Stomach (tissue), 9 donors: Measurements from ENCODE around the gene OR10A4. TPM values are rescaled to one million over a fixed set of nuclear protein-coding genes. Genes with fewer than 3 reads are reported as not detected.

Experiments used
- DNase-seq, 2 donors: peaks; one replicate each; pipeline versions ENCODE4 v3.0.0 to v3.0.0-alpha.2; 2013 to 2019
- H3K27ac ChIP-seq, 5 donors: fragments of 200-600 bp in 4 of 5; sonication (generic) in 4 of 5; one replicate each; pipeline ENCODE4 v1.5.1; 2013 to 2019; ENCODE audit warnings: mild to moderate bottlenecking in 1 of 5, moderate library complexity in 1 of 5
- H3K27me3 ChIP-seq, 3 donors: fragments of 200-600 bp; sonication (generic); one replicate each; pipeline ENCODE4 v1.5.1; 2017 to 2019; ENCODE audit warnings: mixed run types in 1 of 3
- H3K36me3 ChIP-seq, 4 donors: fragments of 200-600 bp; sonication (generic); 1 replicate in 3 of 4; 2 replicates in 1 of 4; pipeline ENCODE4 v1.5.1; 2016 to 2019
- H3K4me1 ChIP-seq, 4 donors: fragments of 200-600 bp; sonication (generic); one replicate each; pipeline ENCODE4 v1.5.1; 2016 to 2019
- H3K4me3 ChIP-seq, 4 donors: fragments of 200-600 bp; sonication (generic) in 3 of 4; one replicate each; pipeline ENCODE4 v1.5.1; 2016 to 2019; ENCODE audit warnings: mild to moderate bottlenecking in 1 of 4
- H3K9me3 ChIP-seq, 4 donors: fragments of 200-600 bp; sonication (generic); one replicate each; pipeline ENCODE4 v1.5.1; 2016 to 2019
- EP300 ChIP-seq: sonication (generic); formaldehyde crosslinking; IDR thresholded peaks from one replicate; pipeline ENCODE4 v1.6.1; 2017; ENCODE audit warnings: antibody characterized with exemption
- POLR2A ChIP-seq, 4 donors: fragments of 450-650 bp; IDR thresholded peaks; one replicate each; pipeline ENCODE4 v1.6.1; 2016; ENCODE audit warnings: antibody characterized with exemption in 4 of 4, control low read depth in 2 of 4, mild to moderate bottlenecking in 1 of 4, moderate library complexity in 1 of 4
- POLR2AphosphoS5 ChIP-seq, 3 donors: sonication (generic); formaldehyde crosslinking; IDR thresholded peaks; one replicate each; pipeline ENCODE4 v1.6.1; 2016; ENCODE audit warnings: antibody characterized with exemption in 3 of 3
- WGBS, 5 donors: extraction: QIAGEN DNeasy Blood & Tissue Kit in 3 of 5; methylation state at CpG; one replicate each; pipeline versions ENCODE4 v1.1.5 to v1.1.7; 2013 to 2018; 5-methylcytosine and 5-hydroxymethylcytosine counted together
- intact Hi-C: fragments of 100-400 bp; cut with DNase I; formaldehyde crosslinking; loops from one replicate; pipeline ENCODE4 v1.15.1; 2023; ENCODE audit warnings: low total_unique reads
- polyA plus RNA-seq, 3 donors: library from polyadenylated mRNA; stranded (reverse); fragments of 200-250 nt; gene quantifications; one replicate each; pipeline ENCODE4 v1.2.3, GENCODE V29; 2013
- total RNA-seq, 5 donors: library from RNA; depleted of rRNA; stranded (reverse); fragments of >200 nt; gene quantifications; one replicate each; pipeline versions ENCODE4 v1.1.0 to v1.2.3, GENCODE V29; 2014 to 2016
- TF ChIP-seq, protein P1 (sequence below), 7 experiments: fragments of 450-650 bp in 4 of 7; fragments of 200-600 bp in 3 of 7; sonication (generic) in 3 of 7; IDR thresholded peaks; one replicate each; pipeline ENCODE4 v1.5.1; 2016 to 2019; ENCODE audit warnings: antibody characterized with exemption in 7 of 7, control low read depth in 2 of 7, mild to moderate bottlenecking in 1 of 7
- donor health status: healthy with polysubstance abuse.
- donor health status: Bipolar disorder and iron deficiency.
- donor health status: healthy.

The OR10A4 gene
- total and polyA plus RNA-seq, 8 donors, result not detected

DNA sequence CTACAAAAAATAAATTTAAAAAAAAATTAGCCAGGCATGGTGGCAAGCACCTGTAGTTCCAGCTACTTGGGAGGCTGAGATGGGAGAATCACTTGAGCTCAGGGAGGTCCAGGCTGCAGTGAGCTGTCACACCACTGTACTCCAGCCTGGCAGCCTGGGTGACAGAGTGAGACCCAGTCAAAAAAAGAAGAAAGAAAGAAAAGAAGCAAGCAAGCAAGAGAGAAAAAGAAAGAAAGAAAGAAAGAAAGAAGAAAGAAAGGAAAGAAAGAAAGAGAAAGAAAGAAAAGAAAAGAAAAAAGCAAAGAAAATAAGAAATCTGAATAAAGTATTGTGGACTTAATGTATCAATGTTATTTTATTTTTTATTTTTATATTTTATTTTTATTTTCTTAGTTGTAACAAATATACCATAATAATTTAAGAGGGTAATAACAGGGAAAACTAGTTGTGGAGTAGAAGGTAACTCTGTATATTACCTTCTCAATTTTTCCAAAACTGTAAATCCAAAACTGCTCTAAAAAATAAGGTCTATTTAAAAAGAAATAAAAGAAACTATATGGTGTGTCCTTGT, 48.7 kb downstream of the OR10A4 start:
- peaks cover 0 to 17% (median 14%) of the 10 kb centered on the region in 4 donors for H3K4me1 ChIP-seq
- H3K4me3 ChIP-seq, result no peak overlapping the region
- H3K27ac ChIP-seq, result no peak overlapping the region
- H3K36me3 ChIP-seq, result no peaks in the 10 kb centered on the region
- peaks cover 0 to 22% (median 7%) of the 10 kb centered on the region in 3 donors for H3K27me3 ChIP-seq
- intact Hi-C loops, result no loop called here
- TF ChIP-seq POLR2AphosphoS5 (IDR thresholded peaks at IDR 0.05) (no peak), POLR2A (IDR thresholded peaks at IDR 0.05) (no peak), EP300 (no peak)
- TF ChIP-seq, protein P1, sequence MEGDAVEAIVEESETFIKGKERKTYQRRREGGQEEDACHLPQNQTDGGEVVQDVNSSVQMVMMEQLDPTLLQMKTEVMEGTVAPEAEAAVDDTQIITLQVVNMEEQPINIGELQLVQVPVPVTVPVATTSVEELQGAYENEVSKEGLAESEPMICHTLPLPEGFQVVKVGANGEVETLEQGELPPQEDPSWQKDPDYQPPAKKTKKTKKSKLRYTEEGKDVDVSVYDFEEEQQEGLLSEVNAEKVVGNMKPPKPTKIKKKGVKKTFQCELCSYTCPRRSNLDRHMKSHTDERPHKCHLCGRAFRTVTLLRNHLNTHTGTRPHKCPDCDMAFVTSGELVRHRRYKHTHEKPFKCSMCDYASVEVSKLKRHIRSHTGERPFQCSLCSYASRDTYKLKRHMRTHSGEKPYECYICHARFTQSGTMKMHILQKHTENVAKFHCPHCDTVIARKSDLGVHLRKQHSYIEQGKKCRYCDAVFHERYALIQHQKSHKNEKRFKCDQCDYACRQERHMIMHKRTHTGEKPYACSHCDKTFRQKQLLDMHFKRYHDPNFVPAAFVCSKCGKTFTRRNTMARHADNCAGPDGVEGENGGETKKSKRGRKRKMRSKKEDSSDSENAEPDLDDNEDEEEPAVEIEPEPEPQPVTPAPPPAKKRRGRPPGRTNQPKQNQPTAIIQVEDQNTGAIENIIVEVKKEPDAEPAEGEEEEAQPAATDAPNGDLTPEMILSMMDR (IDR thresholded peaks at IDR 0.05), result no peak
- DNase-seq, result no peak
- H3K9me3 ChIP-seq, result no peaks in the 10 kb centered on the region

DNA sequence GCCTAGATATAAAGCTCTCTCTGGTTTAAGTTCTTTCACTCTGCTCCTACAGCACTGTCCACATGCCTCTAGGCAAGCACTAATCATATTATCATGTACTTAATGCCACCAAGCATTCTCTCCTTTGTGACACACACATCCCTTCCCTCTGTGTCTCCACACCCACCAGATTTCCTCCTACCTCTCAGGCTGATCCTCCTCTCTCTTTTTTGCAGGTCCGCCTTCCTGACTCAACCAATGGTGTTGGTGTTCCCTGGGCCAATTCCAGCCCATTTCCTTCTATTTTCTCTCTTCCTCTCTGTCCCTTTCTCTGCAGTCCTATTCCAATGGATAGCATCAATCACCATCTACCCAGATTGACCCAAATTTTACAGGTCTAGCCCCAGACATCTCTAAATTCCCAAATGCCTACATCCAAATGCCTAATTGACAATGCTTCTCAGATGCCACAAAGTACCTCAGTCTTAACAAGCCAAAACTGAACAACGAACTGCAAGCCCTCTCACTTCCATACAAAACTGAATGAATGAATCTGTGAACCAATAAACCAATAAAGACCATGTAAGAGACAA, 49.3 kb downstream of the OR10A4 start:
- intact Hi-C loops, result no loop called here
- TF ChIP-seq, protein P1 (IDR thresholded peaks at IDR 0.05), result no peak
- TF ChIP-seq POLR2A (IDR thresholded peaks at IDR 0.05), result no peak
- TF ChIP-seq POLR2AphosphoS5 (IDR thresholded peaks at IDR 0.05), result no peak
- no peak for TF ChIP-seq EP300
- Histone ChIP-seq H3K36me3 (no peaks in the 10 kb centered on the region), H3K27me3 (peaks cover 0 to 22% (median 7%) of the 10 kb centered on the region in 3 donors), H3K4me1 (peaks cover 0 to 17% (median 14%) of the 10 kb centered on the region in 4 donors), H3K9me3 (no peaks in the 10 kb centered on the region), H3K4me3 (peak overlapping the region; percentile 55 to 72 (median 61)), H3K27ac (peak overlapping the region in 3 of 5 donors; percentile 53 to 70 (median 62))
- whole genome bisulfite sequencing, 5 donors, result 62 to 74% (median 68%) methylated on average over 2 of the region's 2 CpGs
- peak in 1 of 2 donors; percentile 12 for DNase-seq

DNA sequence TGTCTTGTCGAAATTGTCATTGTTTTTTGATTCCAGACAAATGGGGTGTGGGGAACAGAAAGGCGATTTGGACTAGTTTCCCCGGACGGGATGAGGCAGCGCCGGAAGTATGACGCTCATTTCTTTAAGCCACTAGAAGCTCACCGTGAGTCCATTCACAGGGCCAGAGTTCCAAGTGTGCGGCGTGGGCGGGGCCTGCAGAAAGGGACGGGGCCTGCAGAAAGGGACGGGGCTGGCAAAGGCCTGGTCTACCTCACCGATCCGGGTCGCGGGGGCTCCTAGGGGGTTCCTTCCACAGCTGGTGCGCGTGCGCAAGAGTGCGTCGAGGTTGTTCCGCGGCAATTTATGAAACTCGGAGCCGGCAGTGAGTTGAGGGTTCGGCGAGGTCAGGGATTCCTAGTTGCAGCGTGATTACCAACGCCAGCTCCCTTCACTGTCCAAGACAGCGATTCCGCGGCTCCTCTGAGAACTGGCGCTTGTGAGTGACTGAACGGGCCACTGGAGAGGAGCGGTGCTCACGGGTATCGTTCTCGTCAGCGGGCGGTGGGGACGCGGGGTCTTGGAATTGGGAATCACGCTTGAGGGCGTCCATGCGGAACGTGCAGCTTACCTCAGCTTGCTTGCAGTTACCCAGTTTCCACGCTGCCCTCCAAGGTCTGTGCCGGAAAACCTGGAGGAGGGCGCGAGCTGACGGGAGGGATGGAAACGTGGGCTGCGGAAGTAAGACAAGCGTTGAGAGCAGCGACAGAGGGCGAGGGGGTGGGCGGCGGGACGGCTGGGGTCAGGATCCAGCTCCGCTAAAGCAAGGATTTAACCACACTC, 50.0 kb downstream of the OR10A4 start, which contains the start of gene ZNF215:
TSS of gene ZNF215 (plus strand) at position 219 of the 822 bp plus-strand sequence. CDS start 5,847 bp downstream, outside the sequence.
- intact Hi-C loops, result no loop called here

More for the DNA sequence above, 50.0 kb downstream of the OR10A4 start, which contains the start of gene ZNF215:
- Histone ChIP-seq H3K9me3 (no peaks in the 10 kb centered on the region), H3K36me3 (no peaks in the 10 kb centered on the region), H3K27me3 (peaks cover 0 to 29% (median 7%) of the 10 kb centered on the region in 3 donors), H3K4me3 (peak within 1 kb of the TSS; percentile 55 to 72 (median 61)), H3K4me1 (peaks cover 0 to 17% (median 14%) of the 10 kb centered on the region in 4 donors), H3K27ac (peak within 1 kb of the TSS in 4 of 5 donors; percentile 27 to 70 (median 58))
- TF ChIP-seq EP300, result no peak
- TF ChIP-seq POLR2AphosphoS5 (IDR thresholded peaks at IDR 0.05), result no peak
- no peak for TF ChIP-seq POLR2A (IDR thresholded peaks at IDR 0.05)
- TF ChIP-seq, protein P1 (IDR thresholded peaks at IDR 0.05), result no peak
- 1 to 4% (median 2%) methylated on average over 28 to 61 of the region's 61 CpGs for WGBS, 5 donors
- DNase-seq, result peak; percentile 56 to 85
